Astrocyte (in vitro differentiated cells and primary cell): ENCODE measurements around the gene ALOXE3.
A peak's percentile ranks its signal among the peaks of the same experiment; 100 is the strongest.

Experiments used
- CTCF ChIP-seq: IDR thresholded peaks from 2 replicates; pipeline ENCODE4 v1.5.1; 2011; ENCODE audit warnings: low read depth, mild to moderate bottlenecking, inconsistent platforms, low read length, moderate library complexity; ENCODE audit not compliant: insufficient read depth
- EZH2 ChIP-seq: IDR thresholded peaks from 2 replicates; pipeline ENCODE4 v1.6.1; 2012; ENCODE audit warnings: mild to moderate bottlenecking, low read length, inconsistent platforms; ENCODE audit not compliant: insufficient read depth

- TF ChIP-seq CTCF: no peak
- TF ChIP-seq EZH2: peak; percentile 42
Measured at GRCh38 chr17:8123695-8124349, 5.5 kb upstream of the ALOXE3 start, which contains the start of gene HES7.
